Neural cell (in vitro differentiated cells): ENCODE results near the gene ZNF446. TPM values are rescaled to one million over a fixed set of nuclear protein-coding genes. Genes with fewer than 3 reads are reported as not detected.
A peak's percentile ranks its signal among the peaks of the same experiment; 100 is the strongest.

Source experiments
- H2AFZ ChIP-seq: fragments of 200-600, 300-800 bp; sonication (generic), shearing (Covaris generic); 2 replicates; pipeline ENCODE4 v1.6.0; 2014; ENCODE audit warnings: low read depth, mild to moderate bottlenecking, antibody characterized with exemption, low read length, moderate library complexity
- H3F3A ChIP-seq: fragments of 200-600 bp; shearing (Covaris generic); 2 replicates; pipeline ENCODE4 v1.6.1; 2016; ENCODE audit warnings: mild to moderate bottlenecking, moderate library complexity, mixed read lengths, antibody characterized with exemption, low read length; ENCODE audit not compliant: insufficient read depth, poor library complexity, severe bottlenecking
- H3K27ac ChIP-seq: fragments of 200-600, 300-800 bp; sonication (generic), shearing (Covaris generic); 2 replicates; pipeline ENCODE4 v1.5.1; 2014; ENCODE audit warnings: mild to moderate bottlenecking, low read length, moderate library complexity
- H3K27me3 ChIP-seq: fragments of 300-800, 200-600 bp; sonication (generic), shearing (Covaris generic); 2 replicates; pipeline ENCODE4 v1.6.0; 2014; ENCODE audit warnings: mild to moderate bottlenecking, low read depth, low read length, moderate library complexity; ENCODE audit not compliant: insufficient read depth
- H3K36me3 ChIP-seq: fragments of 300-800, 200-600 bp; sonication (generic), shearing (Covaris generic); 2 replicates; pipeline ENCODE4 v1.5.1; 2014; ENCODE audit warnings: mild to moderate bottlenecking, antibody characterized with exemption, low read length, moderate library complexity; ENCODE audit not compliant: insufficient read depth
- H3K4me2 ChIP-seq: fragments of 300-800, 200-600 bp; sonication (generic), shearing (Covaris generic); 2 replicates; pipeline ENCODE4 v1.6.0; 2014; ENCODE audit warnings: mild to moderate bottlenecking, low read length
- H3K4me3 ChIP-seq: fragments of 300-800, 200-600 bp; sonication (generic), shearing (Covaris generic); 2 replicates; pipeline ENCODE4 v1.5.1; 2014; ENCODE audit warnings: mild to moderate bottlenecking, low read length, moderate library complexity
- H3K79me2 ChIP-seq: fragments of 200-600 bp; shearing (Covaris generic); replicated peaks from 2 replicates; pipeline ENCODE4 v1.6.0; 2014; ENCODE audit warnings: mild to moderate bottlenecking, low read length, moderate library complexity; ENCODE audit not compliant: insufficient read depth
- H3K9ac ChIP-seq: fragments of 300-800, 200-600 bp; sonication (generic), shearing (Covaris generic); 2 replicates; pipeline ENCODE4 v1.6.1; 2016; ENCODE audit warnings: mild to moderate bottlenecking, low read length, mixed read lengths
- H3K9me2 ChIP-seq: fragments of 200-600 bp; shearing (Covaris generic); 2 replicates; pipeline ENCODE4 v1.6.1; 2016; ENCODE audit warnings: mild to moderate bottlenecking, low read length, mixed read lengths; ENCODE audit not compliant: insufficient read depth
- H3K9me3 ChIP-seq: fragments of 200-600, 300-800 bp; sonication (generic), shearing (Covaris generic); 2 replicates; pipeline ENCODE4 v1.6.1; 2016; ENCODE audit warnings: mild to moderate bottlenecking, mixed run types, low read length, moderate library complexity, mixed read lengths
- H4K20me1 ChIP-seq: fragments of 200-600 bp; shearing (Covaris generic); 2 replicates; pipeline ENCODE4 v1.6.1; 2016; ENCODE audit warnings: mild to moderate bottlenecking, mixed run types; ENCODE audit not compliant: insufficient read depth
- CTCF ChIP-seq: fragments of 450-650 bp; IDR thresholded peaks from 2 replicates; pipeline ENCODE4 v1.5.1; 2014; ENCODE audit warnings: antibody characterized with exemption, mild to moderate bottlenecking, moderate library complexity; ENCODE audit not compliant: poor library complexity, severe bottlenecking
- EP300 ChIP-seq: fragments of 450-650 bp; conservative IDR thresholded peaks from 2 replicates; pipeline ENCODE4 v1.6.1; 2014; ENCODE audit warnings: antibody characterized with exemption, mild to moderate bottlenecking, moderate library complexity; ENCODE audit not compliant: poor library complexity, severe bottlenecking
- EZH2 ChIP-seq: fragments of 200-600, 300-800 bp; shearing (Covaris generic), sonication (generic); IDR thresholded peaks from 2 replicates; pipeline ENCODE4 v1.6.1; 2014; ENCODE audit warnings: antibody characterized with exemption, low read length, borderline replicate concordance, mild to moderate bottlenecking; ENCODE audit not compliant: insufficient read depth, poor library complexity, severe bottlenecking
- MXI1 ChIP-seq: fragments of 450-650 bp; conservative IDR thresholded peaks from 2 replicates; pipeline ENCODE4 v1.6.1; 2014; ENCODE audit warnings: antibody characterized with exemption, mild to moderate bottlenecking; ENCODE audit not compliant: poor library complexity, severe bottlenecking
- POLR2AphosphoS5 ChIP-seq: IDR thresholded peaks from 2 replicates; pipeline ENCODE4 v1.6.1; 2012
- RAD21 ChIP-seq: fragments of 450-650 bp; conservative IDR thresholded peaks from 2 replicates; pipeline ENCODE4 v1.6.1; 2014; ENCODE audit warnings: antibody characterized with exemption, mild to moderate bottlenecking, moderate library complexity
- REST ChIP-seq: IDR thresholded peaks from 2 replicates; pipeline ENCODE4 v1.6.1; 2012; ENCODE audit warnings: borderline replicate concordance
- SMC3 ChIP-seq: fragments of 450-650 bp; conservative IDR thresholded peaks from 2 replicates; pipeline ENCODE4 v1.6.1; 2014; ENCODE audit warnings: antibody characterized with exemption, mild to moderate bottlenecking, moderate library complexity; ENCODE audit not compliant: poor library complexity
- TAF1 ChIP-seq: IDR thresholded peaks from 2 replicates; pipeline ENCODE4 v1.6.1; 2012; ENCODE audit warnings: low read depth
- polyA plus RNA-seq: library from polyadenylated mRNA; depleted of rRNA; stranded (reverse); fragments of >200 nt; gene quantifications from 2 replicates; pipeline ENCODE4 v1.2.3, GENCODE V29; 2014

Gene ZNF446
- polyA plus RNA-seq, 1 donor from 2014 or later, result 18.2 TPM

- Histone ChIP-seq H4K20me1 (no peaks in the 10 kb centered on the region), H3K9ac (peak overlapping the region; percentile 97), H3F3A (peaks cover 7% of the 10 kb centered on the region), H3K36me3 (no peaks in the 10 kb centered on the region), H3K27ac (peak overlapping the region; percentile 95), H2AFZ (peak overlapping the region; percentile 66), H3K27me3 (no peaks in the 10 kb centered on the region), H3K79me2 (peaks cover 13% of the 10 kb centered on the region), H3K4me3 (peak overlapping the region; percentile 92), H3K9me2 (no peaks in the 10 kb centered on the region), H3K9me3 (no peaks in the 10 kb centered on the region), H3K4me2 (peak overlapping the region; percentile 78)
- TF ChIP-seq SMC3, result no peak
- no peak for TF ChIP-seq EZH2
- no peak for TF ChIP-seq MXI1
- no peak for TF ChIP-seq TAF1
- TF ChIP-seq RAD21, result no peak
- TF ChIP-seq EP300, result no peak
- TF ChIP-seq REST, result no peak
- no peak for TF ChIP-seq POLR2AphosphoS5
- no peak for TF ChIP-seq CTCF
These were observed 44.1 kb downstream of the ZNF446 start for GRCh38 chr19:58520257-58520599.

- TF ChIP-seq CTCF (no peak), EZH2 (no peak), POLR2AphosphoS5 (no peak), EP300 (no peak), REST (no peak), SMC3 (no peak), RAD21 (no peak), MXI1 (no peak), TAF1 (no peak)
- Histone ChIP-seq H3K4me3 (no peak overlapping the region), H3K27ac (no peak overlapping the region), H3K27me3 (no peaks in the 10 kb centered on the region), H3K9ac (no peak overlapping the region), H3F3A (peaks cover 7% of the 10 kb centered on the region), H2AFZ (no peak overlapping the region), H3K79me2 (peaks cover 13% of the 10 kb centered on the region), H4K20me1 (no peaks in the 10 kb centered on the region), H3K4me2 (no peak overlapping the region), H3K9me2 (no peaks in the 10 kb centered on the region), H3K9me3 (no peaks in the 10 kb centered on the region), H3K36me3 (no peaks in the 10 kb centered on the region)
These were observed 45.5 kb downstream of the ZNF446 start for GRCh38 chr19:58521651-58522050.
